Measurements from ENCODE around the gene APMAP.

APMAP gene

DNA sequence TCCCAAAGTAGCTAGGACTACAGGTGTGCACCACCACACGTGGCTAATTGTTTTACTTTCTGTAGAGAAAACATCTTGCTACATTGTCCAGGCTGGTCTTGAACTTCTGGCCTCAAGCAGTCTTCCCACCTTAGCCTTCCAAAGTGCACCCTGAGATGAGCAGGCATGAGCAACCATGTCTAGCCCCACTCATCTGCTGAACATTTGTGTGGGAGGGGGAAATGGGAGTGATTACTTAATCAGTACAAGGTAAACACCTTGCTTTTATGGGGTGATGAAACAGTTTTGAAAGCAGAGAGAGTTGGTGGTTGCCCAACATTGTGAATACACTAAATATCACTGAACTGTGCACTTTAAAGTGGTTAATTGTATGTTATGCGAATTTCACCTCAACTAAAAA, 5.3 kb downstream of the APMAP start:
- Histone ChIP-seq H3K4me1 (ENCODE audit: control insufficient read depth in 1 of 2, insufficient read depth in 1 of 2, low read depth in 1 of 2, low read length in 1 of 2) (peaks cover 95 to 98% of the 10 kb centered on the region in 2 experiments), H3K4me3 (ENCODE audit: low read depth in 1 of 2, low read length in 1 of 2) (peak overlapping the region; percentile 92 to 94), H3K9me3 (no peaks in the 10 kb centered on the region), H3K27ac (peak overlapping the region; percentile 96), H3K36me3 (peaks cover 5% of the 10 kb centered on the region), H3K27me3 (no peaks in the 10 kb centered on the region)
- TF ChIP-seq, protein P1, sequence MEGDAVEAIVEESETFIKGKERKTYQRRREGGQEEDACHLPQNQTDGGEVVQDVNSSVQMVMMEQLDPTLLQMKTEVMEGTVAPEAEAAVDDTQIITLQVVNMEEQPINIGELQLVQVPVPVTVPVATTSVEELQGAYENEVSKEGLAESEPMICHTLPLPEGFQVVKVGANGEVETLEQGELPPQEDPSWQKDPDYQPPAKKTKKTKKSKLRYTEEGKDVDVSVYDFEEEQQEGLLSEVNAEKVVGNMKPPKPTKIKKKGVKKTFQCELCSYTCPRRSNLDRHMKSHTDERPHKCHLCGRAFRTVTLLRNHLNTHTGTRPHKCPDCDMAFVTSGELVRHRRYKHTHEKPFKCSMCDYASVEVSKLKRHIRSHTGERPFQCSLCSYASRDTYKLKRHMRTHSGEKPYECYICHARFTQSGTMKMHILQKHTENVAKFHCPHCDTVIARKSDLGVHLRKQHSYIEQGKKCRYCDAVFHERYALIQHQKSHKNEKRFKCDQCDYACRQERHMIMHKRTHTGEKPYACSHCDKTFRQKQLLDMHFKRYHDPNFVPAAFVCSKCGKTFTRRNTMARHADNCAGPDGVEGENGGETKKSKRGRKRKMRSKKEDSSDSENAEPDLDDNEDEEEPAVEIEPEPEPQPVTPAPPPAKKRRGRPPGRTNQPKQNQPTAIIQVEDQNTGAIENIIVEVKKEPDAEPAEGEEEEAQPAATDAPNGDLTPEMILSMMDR (IDR thresholded peaks at IDR 0.05), result no peak

DNA sequence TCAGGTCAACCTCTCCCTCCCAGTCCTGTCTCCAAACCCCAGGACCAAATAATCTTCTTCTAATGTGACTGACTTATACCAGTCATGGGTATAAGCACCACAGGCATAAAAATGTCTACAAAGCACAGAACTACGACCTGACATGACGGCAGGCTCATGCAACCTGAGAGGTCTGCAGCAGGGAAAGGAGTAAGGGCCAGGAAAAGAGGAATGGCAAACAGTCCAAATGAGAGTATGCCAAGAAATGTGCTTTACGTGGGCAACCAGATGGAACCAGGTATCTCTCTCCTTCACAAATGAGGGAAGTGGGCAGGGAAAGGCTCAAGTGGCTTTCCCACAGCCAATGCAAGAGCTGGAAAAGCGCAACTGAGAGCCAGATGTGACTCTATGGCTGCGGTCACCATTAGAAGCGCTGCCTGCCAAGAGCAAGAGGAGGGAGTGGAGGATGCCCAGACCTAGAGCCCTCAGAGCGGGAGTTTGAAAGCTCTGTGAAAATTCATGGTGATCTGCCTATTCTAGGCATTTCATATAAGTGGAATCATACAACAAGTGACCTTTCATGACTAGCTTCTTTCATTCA, 6.0 kb downstream of the APMAP start:
- Histone ChIP-seq H3K9me3 (no peaks in the 10 kb centered on the region), H3K4me3 (ENCODE audit: low read depth in 1 of 2, low read length in 1 of 2) (peak overlapping the region; percentile 92 to 94), H3K27me3 (no peaks in the 10 kb centered on the region), H3K4me1 (ENCODE audit: control insufficient read depth in 1 of 2, insufficient read depth in 1 of 2, low read depth in 1 of 2, low read length in 1 of 2) (peaks cover 100% of the 10 kb centered on the region in 2 experiments), H3K27ac (peak overlapping the region; percentile 96), H3K36me3 (peaks cover 5% of the 10 kb centered on the region)
- TF ChIP-seq, protein P1 (IDR thresholded peaks at IDR 0.05), result no peak

DNA sequence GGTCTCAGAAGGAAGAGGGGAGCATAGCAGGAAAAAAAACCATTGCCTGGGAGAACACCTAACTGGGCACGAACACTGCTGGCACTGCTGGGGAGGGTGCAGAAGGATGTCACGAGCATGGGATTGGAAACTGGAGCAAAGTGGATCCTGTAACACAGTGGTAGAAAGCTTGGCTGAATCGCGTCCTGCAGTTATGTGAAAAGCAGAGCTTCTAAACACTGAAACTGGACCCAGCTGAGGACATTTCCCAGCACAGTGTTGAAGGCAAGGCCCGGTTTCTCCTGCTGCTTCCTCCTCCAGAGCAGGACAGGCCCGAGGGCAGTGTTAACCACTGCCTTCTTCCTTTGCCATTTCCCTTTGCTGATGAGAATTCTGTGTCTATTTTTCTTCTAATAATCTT, 6.7 kb downstream of the APMAP start:
- Histone ChIP-seq H3K4me1 (ENCODE audit: control insufficient read depth in 1 of 2, insufficient read depth in 1 of 2, low read depth in 1 of 2, low read length in 1 of 2) (peaks cover 100% of the 10 kb centered on the region in 2 experiments), H3K36me3 (peaks cover 8% of the 10 kb centered on the region), H3K27ac (peak overlapping the region; percentile 96), H3K9me3 (no peaks in the 10 kb centered on the region), H3K4me3 (ENCODE audit: low read depth in 1 of 2, low read length in 1 of 2) (peak overlapping the region; percentile 92 to 94), H3K27me3 (no peaks in the 10 kb centered on the region)
- TF ChIP-seq, protein P1 (IDR thresholded peaks at IDR 0.05), result no peak

DNA sequence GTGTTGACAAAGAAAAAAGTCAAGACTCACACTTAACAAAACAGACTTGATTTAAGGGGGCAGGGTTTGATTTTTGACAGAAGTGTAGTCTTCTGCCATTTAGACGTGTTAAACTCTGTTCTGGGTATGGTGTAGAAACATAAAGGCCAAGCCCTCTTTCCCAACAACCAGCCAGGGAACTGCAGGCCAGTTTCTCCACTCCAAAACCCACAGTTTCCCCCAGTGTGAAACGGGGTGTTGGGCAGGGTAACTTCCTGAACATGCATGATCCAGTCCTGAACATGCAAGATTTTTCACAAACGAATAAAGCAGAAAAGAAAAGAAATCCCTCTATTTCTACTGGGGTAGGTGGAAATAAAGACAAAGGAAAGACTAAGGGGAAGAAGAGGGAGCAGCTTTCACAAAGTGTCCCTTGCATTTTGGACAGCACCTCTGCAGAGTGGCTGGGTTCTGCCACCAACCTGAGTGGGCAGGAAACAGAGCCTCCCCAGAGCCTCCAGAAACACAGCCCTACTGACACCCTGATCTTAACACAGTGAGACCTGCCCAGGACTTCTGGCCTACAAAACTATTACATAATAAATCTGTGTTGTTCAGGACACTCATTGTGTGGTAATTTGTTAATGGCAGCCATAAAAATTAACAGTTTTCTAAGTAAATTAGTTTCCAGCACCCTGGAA, 7.5 kb downstream of the APMAP start:
- TF ChIP-seq, protein P1 (IDR thresholded peaks at IDR 0.05), result no peak
- Histone ChIP-seq H3K9me3 (no peaks in the 10 kb centered on the region), H3K27ac (peak overlapping the region; percentile 96), H3K4me3 (ENCODE audit: low read depth in 1 of 2, low read length in 1 of 2) (peak overlapping the region; percentile 92 to 94), H3K4me1 (ENCODE audit: control insufficient read depth in 1 of 2, insufficient read depth in 1 of 2, low read depth in 1 of 2, low read length in 1 of 2) (peaks cover 100% of the 10 kb centered on the region in 2 experiments), H3K36me3 (peaks cover 15% of the 10 kb centered on the region), H3K27me3 (no peaks in the 10 kb centered on the region)

DNA sequence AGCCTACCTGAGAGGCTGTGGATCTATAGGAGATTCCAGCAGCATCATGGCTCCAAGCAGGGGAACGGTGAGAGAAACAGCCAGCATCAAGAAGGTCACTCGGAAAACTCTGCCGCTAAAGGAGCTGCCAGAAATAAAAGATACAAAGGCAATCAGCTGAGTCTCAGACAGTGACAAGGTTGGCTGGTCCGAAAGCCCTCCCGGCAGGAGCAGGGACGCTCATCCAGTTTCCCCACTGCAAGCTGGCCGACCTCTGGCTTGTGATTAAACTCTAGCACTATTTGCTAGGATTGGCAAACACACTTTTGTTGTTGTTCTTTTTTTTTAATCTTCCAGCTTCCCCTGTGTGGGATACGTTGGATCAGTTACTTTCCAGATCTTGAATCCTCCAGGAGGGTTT, 8.7 kb downstream of the APMAP start:
- Histone ChIP-seq H3K27me3 (no peaks in the 10 kb centered on the region), H3K9me3 (no peaks in the 10 kb centered on the region), H3K27ac (peak overlapping the region; percentile 96), H3K4me3 (ENCODE audit: low read depth in 1 of 2, low read length in 1 of 2) (peak overlapping the region; percentile 92 to 94), H3K36me3 (peaks cover 23% of the 10 kb centered on the region), H3K4me1 (ENCODE audit: control insufficient read depth in 1 of 2, insufficient read depth in 1 of 2, low read depth in 1 of 2, low read length in 1 of 2) (peaks cover 100% of the 10 kb centered on the region in 2 experiments)
- TF ChIP-seq, protein P1 (IDR thresholded peaks at IDR 0.05), result no peak

Measured in neutrophil (primary cell).